IMR-90 (cell line): ENCODE data around the gene BMP8A. TPM values are rescaled to one million over a fixed set of nuclear protein-coding genes. Genes with fewer than 3 reads are reported as not detected.
"Not testable (repeated sequence)": the region's sequence is repeated elsewhere in the genome, so short reads cannot be mapped to it uniquely, and the experiment has no call there.

ENCODE experiments used
- ATAC-seq: fragments of 200-7000 bp; cut with Tn5 transposase; 2 replicates; pipeline ENCODE4 v1.9.1; 2020; ENCODE audit warnings: low read depth, mild to moderate bottlenecking, moderate library complexity
- BruUV-seq: library from RNA; stranded (reverse); fragments of 400-500 nt; replicated peaks from 2 replicates; lab custom pipeline; 2021; lab: Mats Ljungman, UMichigan
- CTCF ChIA-PET: fragments of 300-600 bp; formaldehyde crosslinking; extraction: SDS; loops from one replicate; lab custom pipeline; 2021; ENCODE audit warnings: antibody characterized with exemption; lab: Yijun Ruan, JAX
- POLR2A ChIA-PET: fragments of 300-600 bp; sonication (Branson Sonifier 250); formaldehyde crosslinking; loops from one replicate; lab custom pipeline; 2022; ENCODE audit warnings: antibody characterized with exemption; ENCODE audit not compliant: unreplicated experiment; lab: Charles Lee
- DNase-seq: peaks from one replicate; pipeline ENCODE4 v3.0.0; 2013
- H2AFZ ChIP-seq: replicated peaks from 2 replicates; pipeline ENCODE3; 2013; ENCODE audit warnings: low read length, mild to moderate bottlenecking; ENCODE audit not compliant: poor library complexity
- H2AK5ac ChIP-seq: 2 replicates; pipeline ENCODE4 v1.6.1; 2013; ENCODE audit warnings: low read depth, low read length, inconsistent platforms
- H2AK9ac ChIP-seq: replicated peaks from 2 replicates; pipeline ENCODE3; 2013; ENCODE audit warnings: mild to moderate bottlenecking, low read depth, low read length, moderate library complexity; ENCODE audit not compliant: poor library complexity
- H2BK120ac ChIP-seq: 2 replicates; pipeline ENCODE4 v1.6.1; 2013; ENCODE audit warnings: low read depth, low read length, inconsistent platforms
- H2BK15ac ChIP-seq: 3 replicates; pipeline ENCODE4 v1.6.1; 2013; ENCODE audit warnings: low read depth, low read length, inconsistent platforms
- H2BK20ac ChIP-seq: 2 replicates; pipeline ENCODE4 v1.6.1; 2013; ENCODE audit warnings: low read depth, mild to moderate bottlenecking, inconsistent platforms, low read length, moderate library complexity
- H2BK5ac ChIP-seq: 2 replicates; pipeline ENCODE4 v1.6.1; 2013; ENCODE audit warnings: mild to moderate bottlenecking, low read depth, low read length, inconsistent platforms; ENCODE audit not compliant: poor library complexity, severe bottlenecking
- H3K14ac ChIP-seq: replicated peaks from 2 replicates; pipeline ENCODE4 v1.6.1; 2013; ENCODE audit warnings: low read depth, low read length, inconsistent platforms
- H3K18ac ChIP-seq: 2 replicates; pipeline ENCODE4 v1.6.1; 2013; ENCODE audit warnings: low read depth, low read length, control low read depth
- H3K23ac ChIP-seq: 2 replicates; pipeline ENCODE4 v1.6.1; 2013; ENCODE audit warnings: low read depth, low read length, inconsistent platforms
- H3K27ac ChIP-seq: 2 replicates; pipeline ENCODE4 v1.5.1; 2013; ENCODE audit warnings: mild to moderate bottlenecking, control low read depth, low read length; ENCODE audit not compliant: insufficient read depth
- H3K27me3 ChIP-seq: 2 replicates; pipeline ENCODE4 v1.6.1; 2013; ENCODE audit warnings: low read length; ENCODE audit not compliant: control insufficient read depth, insufficient read depth
- H3K36me3 ChIP-seq: 2 replicates; pipeline ENCODE4 v1.6.1; 2013; ENCODE audit warnings: low read length, mixed read lengths; ENCODE audit not compliant: control insufficient read depth, insufficient read depth
- H3K4ac ChIP-seq: 2 replicates; pipeline ENCODE4 v1.6.1; 2013; ENCODE audit warnings: low read depth, low read length, inconsistent platforms
- H3K4me1 ChIP-seq: 2 replicates; pipeline ENCODE4 v1.6.1; 2013; ENCODE audit warnings: low read length, mixed read lengths; ENCODE audit not compliant: control insufficient read depth, insufficient read depth
- H3K4me2 ChIP-seq: 2 replicates; pipeline ENCODE4 v1.6.1; 2013; ENCODE audit warnings: low read depth, mild to moderate bottlenecking, control low read depth, low read length, moderate library complexity
- H3K4me3 ChIP-seq: 2 replicates; pipeline ENCODE4 v1.5.1; 2013; ENCODE audit warnings: low read depth, mild to moderate bottlenecking, control low read depth, low read length, moderate library complexity; ENCODE audit not compliant: insufficient read depth
- H3K56ac ChIP-seq: 2 replicates; pipeline ENCODE4 v1.6.1; 2013; ENCODE audit warnings: low read length, inconsistent platforms; ENCODE audit not compliant: insufficient read depth; ENCODE audit errors: extremely low read depth
- H3K79me1 ChIP-seq, 2 experiments: 2 replicates each; pipeline ENCODE4 v1.6.1; 2013; ENCODE audit warnings: low read length in 2 of 2, inconsistent platforms in 1 of 2, low read depth in 1 of 2
- H3K9ac ChIP-seq: 2 replicates; pipeline ENCODE4 v1.6.1; 2013; ENCODE audit warnings: low read depth, low read length, control low read depth
- H3K9me1 ChIP-seq: 2 replicates; pipeline ENCODE4 v1.6.1; 2013; ENCODE audit warnings: low read length, inconsistent platforms; ENCODE audit not compliant: insufficient read depth
- H3K9me3 ChIP-seq: 2 replicates; pipeline ENCODE4 v1.6.1; 2013; ENCODE audit warnings: low read length; ENCODE audit not compliant: control insufficient read depth, insufficient read depth
- H4K20me1 ChIP-seq: 2 replicates; pipeline ENCODE4 v1.6.1; 2013; ENCODE audit warnings: low read length, inconsistent platforms; ENCODE audit not compliant: insufficient read depth
- H4K5ac ChIP-seq: 2 replicates; pipeline ENCODE4 v1.6.1; 2013; ENCODE audit warnings: mild to moderate bottlenecking, low read depth, low read length, control low read depth
- H4K8ac ChIP-seq, 2 experiments: 2 replicates each; pipeline ENCODE4 v1.6.1; 2013; ENCODE audit warnings: low read depth in 2 of 2, low read length in 2 of 2, control low read depth in 1 of 2, inconsistent platforms in 1 of 2
- H4K91ac ChIP-seq: 2 replicates; pipeline ENCODE4 v1.6.1; 2013; ENCODE audit warnings: low read depth, low read length, inconsistent platforms; ENCODE audit not compliant: insufficient read depth
- WGBS, 2 experiments: methylation state at CpG; one replicate each; pipeline versions ENCODE4 v1.1.5 to v1.1.7; 2013; ENCODE audit warnings: missing lambda C conversion rate in 2 of 2; ENCODE audit not compliant: insufficient read length in 1 of 2; ENCODE audit errors: extremely low coverage in 2 of 2; 5-methylcytosine and 5-hydroxymethylcytosine counted together
- dilution Hi-C: fragments of 300-500 bp; cut with HindIII; formaldehyde crosslinking; loops from one replicate; pipeline ENCODE4 v1.14.3; 2018; ENCODE audit warnings: low sequenced_read_pairs; ENCODE audit not compliant: unreplicated experiment
- in situ Hi-C: fragments of 300-500 bp; cut with MboI; formaldehyde crosslinking; loops from 3 replicates; pipeline ENCODE4 v1.14.3; 2019; ENCODE audit warnings: low sequenced_read_pairs, inconsistent platforms, mixed read lengths
- intact Hi-C: fragments of 100-400 bp; cut with micrococcal nuclease; formaldehyde crosslinking; loops from 2 replicates; pipeline ENCODE4 v1.10.0; 2022
- polyA plus RNA-seq, 3 experiments: library from polyadenylated mRNA; depleted of rRNA; stranded (reverse); fragments of >200 nt; gene quantifications; 2 replicates each; pipeline ENCODE4 v1.2.3, GENCODE V29; 2012; ENCODE audit warnings: low replicate concordance in 1 of 3
- total RNA-seq: library from RNA; depleted of rRNA; stranded (reverse); fragments of >200 nt; gene quantifications from 2 replicates; pipeline ENCODE4 v1.2.3, GENCODE V29; 2012

The BMP8A gene
- total and polyA plus RNA-seq, 2 of the 4 experiments (the other 2 are of a cell fraction), result not detected

GRCh38 chr1:39515131-39516086, 24.0 kb downstream of the BMP8A start:
- H3K4me1 ChIP-seq, BruUV-seq, in situ Hi-C loops, H2AK5ac ChIP-seq, H3K18ac ChIP-seq, H2BK20ac ChIP-seq, H2AK9ac ChIP-seq, H2AFZ ChIP-seq, CTCF ChIA-PET, H3K27me3 ChIP-seq, dilution Hi-C loops, H3K56ac ChIP-seq, H3K9me3 ChIP-seq, H4K20me1 ChIP-seq, H2BK5ac ChIP-seq, POLR2A ChIA-PET, H3K79me1 ChIP-seq, intact Hi-C loops, H3K36me3 ChIP-seq, H3K27ac ChIP-seq, H3K9me1 ChIP-seq, H3K23ac ChIP-seq: not testable (repeated sequence)
- peak overlapping the region; percentile 47; the same call in 1 of the 2 replicates for H3K4me2 ChIP-seq
- H4K5ac ChIP-seq, result peak overlapping the region; percentile 89; the same call in 1 of the 2 replicates
- 0 out of 3 replicates have a peak overlapping the region, but pooled peaks have one; percentile 50 for H2BK15ac ChIP-seq
- peak overlapping the region; percentile 72 for H3K4ac ChIP-seq
- DNase-seq (peak; percentile 53), ATAC-seq (peak; percentile 77)
- H4K8ac ChIP-seq, result peak overlapping the region; percentile 82 to 96; a peak in 3 of 4 replicates
- 0 out of 2 replicates have a peak overlapping the region, but pooled peaks have one; percentile 64 for H2BK120ac ChIP-seq
- H3K9ac ChIP-seq, result peak overlapping the region; percentile 79
- H3K14ac ChIP-seq, result peak overlapping the region; percentile 93; the same call in 1 of the 2 replicates
- H4K91ac ChIP-seq, result peak overlapping the region; percentile 86
- WGBS, 2 experiments, result no CpG with 5 or more reads among the region's 78 CpGs
- H3K4me3 ChIP-seq, result peak overlapping the region; percentile 41

- H2AFZ ChIP-seq, H4K8ac ChIP-seq, CTCF ChIA-PET, dilution Hi-C loops, H2BK15ac ChIP-seq, H3K4me3 ChIP-seq, H3K4ac ChIP-seq, H3K23ac ChIP-seq, H4K5ac ChIP-seq, H3K9ac ChIP-seq, H2BK5ac ChIP-seq, DNase-seq, H2BK20ac ChIP-seq, H3K14ac ChIP-seq, H3K9me3 ChIP-seq, POLR2A ChIA-PET, intact Hi-C loops, H3K18ac ChIP-seq, BruUV-seq, H3K4me1 ChIP-seq, H3K36me3 ChIP-seq, H4K20me1 ChIP-seq, ATAC-seq, in situ Hi-C loops, H3K79me1 ChIP-seq, H3K9me1 ChIP-seq, H4K91ac ChIP-seq, H2AK9ac ChIP-seq, H2BK120ac ChIP-seq, H3K27me3 ChIP-seq, H3K27ac ChIP-seq, H2AK5ac ChIP-seq, H3K56ac ChIP-seq, H3K4me2 ChIP-seq: not testable (repeated sequence)
- WGBS, 2 experiments, result no CpG with 5 or more reads among the region's 4 CpGs
Measured at GRCh38 chr1:39516841-39517240, 25.4 kb downstream of the BMP8A start.
